ENCODE data around the gene CCL23. TPM values are rescaled to one million over a fixed set of nuclear protein-coding genes. Genes with fewer than 3 reads are reported as not detected.

CCL23 gene
- total RNA-seq, 1 donor from 2014 or later, result 1.4 TPM

GRCh38 chr17:35972945-35973332 lies 44.8 kb downstream of the CCL23 start:
- no peak for DNase-seq (ENCODE audit: low spot score)

DNA sequence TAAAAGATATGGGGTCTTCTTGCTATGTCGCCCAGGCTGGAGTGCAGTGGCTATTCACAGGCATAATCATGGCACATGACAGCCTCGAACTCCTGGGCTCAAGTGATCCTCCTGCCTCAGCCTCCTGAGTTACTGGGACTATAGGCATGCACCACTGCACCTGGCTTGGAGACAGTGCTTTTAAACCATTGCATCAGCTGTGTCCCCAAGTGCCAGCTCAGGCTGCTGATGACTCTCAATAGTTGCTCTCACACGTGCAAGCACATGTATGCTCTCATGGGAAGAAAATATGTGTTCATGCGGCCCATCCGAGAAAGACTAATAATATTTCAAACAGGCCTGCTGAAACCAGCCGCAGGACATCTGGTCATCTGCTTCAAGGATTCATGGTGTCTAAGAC lies 45.2 kb downstream of the CCL23 start:
- DNase-seq (ENCODE audit: low spot score) (no peak), ATAC-seq (no peak)

More at GRCh38 chr17:35972945-35973332, 44.8 kb downstream of the CCL23 start:
- ATAC-seq, result no peak

DNA sequence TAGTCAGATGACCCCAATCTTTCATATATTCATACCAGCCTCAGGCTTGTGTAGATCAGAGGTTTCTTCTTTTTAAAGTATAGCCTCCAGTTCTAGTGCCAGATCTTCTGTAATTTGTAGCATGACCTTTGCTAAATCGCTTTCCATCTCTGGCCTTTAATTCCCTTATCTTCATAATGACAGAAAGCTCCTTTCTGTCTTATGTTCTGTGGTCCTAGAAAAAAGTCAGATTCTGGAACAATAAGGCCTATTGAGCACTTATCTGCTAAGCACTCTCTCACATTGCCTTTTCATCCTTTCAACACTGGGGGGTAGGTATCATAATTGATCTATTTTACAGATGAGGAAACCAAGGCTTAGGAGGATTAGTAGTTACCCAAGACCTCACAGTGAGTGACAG lies 45.7 kb downstream of the CCL23 start:
- no peak for DNase-seq (ENCODE audit: low spot score)

DNA sequence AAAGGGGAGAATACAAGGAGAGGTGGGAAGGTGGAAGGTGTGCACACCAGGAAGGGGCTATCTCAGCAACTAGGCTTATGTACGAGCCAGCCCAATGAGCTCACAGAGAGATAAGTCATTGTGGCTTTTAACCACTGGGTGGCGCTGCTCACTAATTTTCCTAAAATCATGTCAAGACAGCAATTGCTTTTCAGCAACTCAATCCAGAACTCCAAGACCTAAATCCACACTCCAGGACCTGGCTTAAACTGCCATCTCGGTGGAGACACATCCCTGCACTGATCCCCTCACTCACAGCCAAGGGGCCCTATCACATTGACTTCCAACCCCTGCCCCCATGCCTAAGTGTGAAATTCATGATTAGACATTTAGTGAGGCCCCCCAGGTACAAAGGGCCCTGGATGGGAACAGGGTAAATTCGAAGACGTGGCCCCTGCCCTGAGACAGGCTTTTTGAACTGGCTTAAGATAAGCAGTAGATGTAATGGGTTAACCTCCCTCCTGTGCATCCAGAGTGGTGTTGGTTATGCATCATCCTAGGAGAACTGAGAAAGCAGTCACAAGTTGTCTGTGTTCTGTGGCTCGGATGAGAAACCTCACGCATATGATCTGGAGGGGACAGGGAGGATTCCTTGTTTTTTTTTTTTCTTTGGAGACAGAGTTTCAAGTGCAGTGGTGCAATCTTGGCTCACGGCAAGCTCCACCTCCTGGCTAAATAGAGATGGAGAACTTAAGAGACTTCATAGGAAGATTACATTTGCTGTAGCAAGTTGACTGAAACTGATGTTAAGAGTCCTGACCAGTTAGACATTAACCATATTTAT lies 48.0 kb downstream of the CCL23 start:
- ATAC-seq (peak; percentile 71), DNase-seq (ENCODE audit: low spot score) (peak; percentile 85)

More for the DNA sequence above, 45.7 kb downstream of the CCL23 start:
- no peak for ATAC-seq

DNA sequence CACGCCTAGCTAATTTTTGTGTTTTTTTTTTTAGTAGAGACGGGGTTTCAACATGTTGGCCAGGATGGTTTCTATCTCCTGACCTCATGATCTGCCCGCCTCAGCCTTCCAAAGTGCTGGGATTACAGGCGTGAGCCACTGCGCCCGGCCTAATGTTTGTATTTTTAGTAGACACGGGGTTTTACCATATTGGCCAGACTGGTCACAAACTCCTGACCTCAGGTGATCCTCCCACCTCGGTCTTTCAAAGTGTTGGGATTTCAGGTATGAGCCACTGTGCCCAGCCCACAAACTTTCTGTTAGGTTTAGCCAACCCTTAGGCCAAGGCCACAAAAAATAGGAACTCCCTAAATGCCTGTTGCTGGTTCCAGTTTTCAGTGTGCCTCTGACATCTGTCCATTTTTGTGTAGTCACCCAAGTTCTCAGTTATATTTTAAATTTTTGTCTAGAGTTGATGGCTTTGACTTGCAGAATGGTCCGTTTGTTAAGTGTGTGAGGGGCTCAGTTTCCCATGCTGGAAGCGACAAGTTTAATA lies 49.2 kb downstream of the CCL23 start:
- DNase-seq (ENCODE audit: low spot score), result peak; percentile 58
- peak; percentile 5 for ATAC-seq

GRCh38 chr17:35965272-35965671 lies 52.5 kb downstream of the CCL23 start:
- ATAC-seq (no peak), DNase-seq (ENCODE audit: low spot score) (no peak)

DNA sequence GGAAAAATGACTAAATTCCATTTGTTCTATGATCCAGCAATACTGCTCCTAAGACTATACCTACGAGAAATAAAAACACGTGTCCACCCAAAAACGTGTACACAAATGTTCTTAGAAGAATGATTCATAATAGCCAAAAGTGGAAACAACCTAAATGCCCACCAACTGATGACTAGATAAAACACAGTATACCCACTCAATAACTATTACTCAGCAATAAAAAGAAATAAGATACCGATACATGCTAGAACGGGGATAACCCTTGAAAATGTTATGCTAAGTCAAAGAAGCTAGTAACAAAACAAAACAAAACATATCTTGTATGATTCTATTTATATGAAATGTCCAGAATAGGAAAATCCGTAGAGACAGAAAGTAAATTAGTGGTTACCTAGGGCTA lies 54.1 kb downstream of the CCL23 start:
- ATAC-seq, result no peak

More for the DNA sequence above, 54.1 kb downstream of the CCL23 start:
- no peak for DNase-seq (ENCODE audit: low spot score)

Other genes with a start within 250 kb of the CCL23 start
- 0.45 TPM for gene MMP28, start 222.3 kb downstream of the CCL23 start, total RNA-seq
- 63.1 TPM for gene TAF15, start 208.5 kb downstream of the CCL23 start, total RNA-seq
- not detected for gene HEATR9, start 149.1 kb downstream of the CCL23 start, total RNA-seq
- gene CCL5, start 137.6 kb downstream of the CCL23 start, total RNA-seq, result 0.48 TPM
- not detected for gene RDM1, start 87.2 kb downstream of the CCL23 start, total RNA-seq
- gene LYZL6, start 74.3 kb downstream of the CCL23 start, total RNA-seq, result not detected
- gene CCL16, start 36.5 kb downstream of the CCL23 start, total RNA-seq, result 31.1 TPM
- 16.9 TPM for gene CCL14, start 31.2 kb downstream of the CCL23 start, total RNA-seq
- 13.8 TPM for gene CCL15, start 16.4 kb downstream of the CCL23 start, total RNA-seq
- gene CCL18, start 46.3 kb upstream of the CCL23 start, total RNA-seq, result 0.33 TPM
- gene CCL3, start 72.2 kb upstream of the CCL23 start, total RNA-seq, result 2.0 TPM
- gene CCL4, start 85.9 kb upstream of the CCL23 start, total RNA-seq, result 1.2 TPM
- gene TBC1D3B, start 158.7 kb upstream of the CCL23 start, total RNA-seq, result 5.7 TPM
- gene CCL3L1, start 178.8 kb upstream of the CCL23 start, total RNA-seq, result 0.38 TPM
- not detected for gene CCL4L2, start 193.1 kb upstream of the CCL23 start, total RNA-seq
- 0.58 TPM for gene TBC1D3I, start 246.6 kb upstream of the CCL23 start, total RNA-seq